Activated naive CD4-positive, alpha-beta T cell (primary cell): ENCODE measurements around the gene ZBTB11.
"Not testable (repeated sequence)": the region's sequence is repeated elsewhere in the genome, so short reads cannot be mapped to it uniquely, and the experiment has no call there.

Source experiments
- DNase-seq, 4 experiments: peaks; one replicate each; lab custom pipeline; 2025; lab: John Stamatoyannopoulos, UW

ZBTB11 gene, protein sequence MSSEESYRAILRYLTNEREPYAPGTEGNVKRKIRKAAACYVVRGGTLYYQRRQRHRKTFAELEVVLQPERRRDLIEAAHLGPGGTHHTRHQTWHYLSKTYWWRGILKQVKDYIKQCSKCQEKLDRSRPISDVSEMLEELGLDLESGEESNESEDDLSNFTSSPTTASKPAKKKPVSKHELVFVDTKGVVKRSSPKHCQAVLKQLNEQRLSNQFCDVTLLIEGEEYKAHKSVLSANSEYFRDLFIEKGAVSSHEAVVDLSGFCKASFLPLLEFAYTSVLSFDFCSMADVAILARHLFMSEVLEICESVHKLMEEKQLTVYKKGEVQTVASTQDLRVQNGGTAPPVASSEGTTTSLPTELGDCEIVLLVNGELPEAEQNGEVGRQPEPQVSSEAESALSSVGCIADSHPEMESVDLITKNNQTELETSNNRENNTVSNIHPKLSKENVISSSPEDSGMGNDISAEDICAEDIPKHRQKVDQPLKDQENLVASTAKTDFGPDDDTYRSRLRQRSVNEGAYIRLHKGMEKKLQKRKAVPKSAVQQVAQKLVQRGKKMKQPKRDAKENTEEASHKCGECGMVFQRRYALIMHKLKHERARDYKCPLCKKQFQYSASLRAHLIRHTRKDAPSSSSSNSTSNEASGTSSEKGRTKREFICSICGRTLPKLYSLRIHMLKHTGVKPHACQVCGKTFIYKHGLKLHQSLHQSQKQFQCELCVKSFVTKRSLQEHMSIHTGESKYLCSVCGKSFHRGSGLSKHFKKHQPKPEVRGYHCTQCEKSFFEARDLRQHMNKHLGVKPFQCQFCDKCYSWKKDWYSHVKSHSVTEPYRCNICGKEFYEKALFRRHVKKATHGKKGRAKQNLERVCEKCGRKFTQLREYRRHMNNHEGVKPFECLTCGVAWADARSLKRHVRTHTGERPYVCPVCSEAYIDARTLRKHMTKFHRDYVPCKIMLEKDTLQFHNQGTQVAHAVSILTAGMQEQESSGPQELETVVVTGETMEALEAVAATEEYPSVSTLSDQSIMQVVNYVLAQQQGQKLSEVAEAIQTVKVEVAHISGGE

DNA sequence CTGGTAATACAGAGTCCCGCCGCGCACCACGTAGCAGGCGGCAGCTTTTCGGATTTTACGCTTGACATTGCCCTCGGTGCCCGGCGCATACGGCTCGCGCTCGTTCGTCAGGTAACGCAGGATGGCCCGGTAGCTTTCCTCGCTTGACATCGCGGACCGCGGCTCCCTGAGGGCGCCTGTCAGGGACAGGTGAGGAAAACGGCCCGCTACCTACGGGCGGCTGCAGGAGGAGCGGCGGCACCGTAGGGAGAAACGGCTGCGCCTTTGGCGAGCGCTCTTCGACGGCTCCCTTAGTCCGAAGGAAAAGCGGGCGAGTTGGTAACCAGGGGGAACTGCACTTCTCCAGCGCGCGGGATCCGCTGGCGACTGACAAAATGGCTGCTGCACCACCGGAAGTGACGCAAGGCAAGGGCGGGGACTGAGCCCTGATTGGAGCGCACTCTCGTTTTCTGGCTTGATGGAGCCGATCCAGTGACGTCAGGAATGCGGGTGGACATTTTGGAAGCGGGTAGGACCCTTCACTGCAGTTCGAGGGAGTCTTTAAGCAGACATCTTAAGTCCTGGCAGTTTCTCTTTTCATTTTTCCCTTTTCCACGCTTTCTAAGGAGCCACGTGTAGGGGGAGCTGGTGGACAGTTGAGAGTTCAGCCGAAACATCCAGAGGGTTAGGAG, at the start of gene ZBTB11:
TSS of gene ZBTB11 (minus strand) at position 368 of the 671 bp plus-strand sequence. CDS start at position 150, 218 bp downstream.
- no peak for DNase-seq

DNA sequence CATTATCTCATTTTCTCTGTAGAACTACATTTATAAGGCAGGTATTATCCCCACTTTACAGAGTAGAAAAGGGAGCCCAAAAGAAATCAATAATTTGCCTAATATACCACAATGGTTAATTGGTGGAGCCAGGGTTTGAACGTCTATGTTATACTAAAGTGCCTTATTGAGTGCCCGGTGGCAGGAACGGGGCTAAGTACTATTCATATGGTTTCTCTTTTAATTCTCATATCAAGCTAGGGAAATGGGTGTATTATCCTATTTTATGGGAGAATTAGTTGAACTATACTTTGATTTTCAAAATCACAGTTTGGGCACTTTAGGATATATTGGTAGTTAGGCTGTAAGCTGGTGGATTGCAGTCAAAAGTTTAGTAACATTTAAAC, 49.0 kb upstream of the ZBTB11 start:
- no peak for DNase-seq

DNA sequence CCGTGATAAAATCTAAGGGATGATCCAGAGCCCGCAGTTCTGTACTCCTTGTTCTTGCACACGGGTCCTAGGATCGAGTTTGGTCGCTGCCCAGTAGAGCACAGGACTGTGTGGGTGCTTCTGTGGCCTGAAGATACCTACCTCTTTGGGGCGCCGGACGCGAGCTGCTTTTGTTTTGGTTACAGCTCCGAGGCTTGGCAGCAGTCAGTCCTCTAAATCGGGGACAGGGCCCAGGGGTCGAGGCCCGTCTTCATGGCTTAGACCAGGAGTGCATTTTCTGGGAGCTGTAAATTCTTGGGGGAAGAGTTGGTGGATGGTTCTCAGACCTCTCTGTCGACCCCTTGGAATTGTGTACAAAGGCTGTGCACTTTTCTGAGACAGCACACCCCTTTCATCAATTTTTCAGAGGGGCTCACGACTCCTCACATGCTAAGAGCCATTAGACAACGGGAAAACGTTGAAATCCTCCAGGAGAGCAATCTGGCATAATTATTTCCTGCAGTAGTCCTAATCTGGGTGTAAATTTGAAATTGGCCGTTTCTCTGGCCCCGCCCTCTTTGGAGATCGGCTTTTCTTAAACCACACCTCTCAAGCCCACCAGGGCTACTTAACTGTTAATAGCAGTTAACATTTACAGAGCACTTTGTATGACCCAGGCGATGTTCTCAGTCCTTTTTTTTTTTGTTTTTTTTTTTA, 48.4 kb upstream of the ZBTB11 start:
- DNase-seq = peak in 2 of 4 experiments; percentile 27 to 28

DNA sequence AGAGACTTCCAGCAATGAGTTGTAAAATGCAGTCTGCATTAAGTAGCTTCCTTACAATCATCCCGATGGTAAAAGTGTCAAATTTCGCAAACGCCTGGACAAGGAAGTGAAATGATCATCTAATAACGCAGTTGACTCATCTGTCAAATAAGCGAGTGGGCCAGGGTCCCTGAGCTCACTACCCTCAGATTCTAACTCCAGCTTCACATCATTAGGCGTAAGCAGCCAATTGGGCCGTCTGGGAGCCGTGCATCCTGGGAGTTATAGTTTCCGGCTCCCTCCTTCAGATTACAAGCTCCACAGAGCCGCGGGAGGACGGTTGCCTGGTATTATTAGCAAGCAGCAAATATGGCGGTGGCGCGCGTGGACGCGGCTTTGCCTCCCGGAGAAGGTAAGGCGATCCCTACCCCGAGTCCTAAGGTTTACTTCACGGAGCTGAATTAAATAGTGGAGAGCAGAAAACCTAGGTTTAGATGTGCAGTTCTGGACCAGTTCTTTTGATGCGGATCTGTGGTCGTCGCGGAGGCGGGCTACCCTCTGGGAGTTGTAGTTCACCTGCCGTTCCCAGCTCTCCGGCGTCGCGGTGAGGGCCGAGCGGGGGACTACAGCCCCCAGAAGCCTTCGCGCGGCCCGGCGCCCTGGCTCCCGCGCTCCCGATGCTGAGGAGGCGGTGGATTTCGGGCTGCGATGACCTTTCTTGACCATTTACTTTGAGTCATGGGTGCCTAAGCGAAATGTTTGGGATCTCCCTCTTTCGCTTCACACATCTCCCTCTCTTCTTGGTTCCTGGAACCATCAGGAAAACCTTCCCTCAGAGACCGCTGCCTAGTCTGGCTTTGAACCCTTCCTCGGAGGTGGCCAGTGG, 47.6 kb upstream of the ZBTB11 start, which contains the start of gene CEP97:
TSS of gene CEP97 (plus strand) at position 286 of the 865 bp plus-strand sequence. CDS start at position 349, 63 bp downstream.
- peak; percentile 77 to 91 (median 80) for DNase-seq

DNA sequence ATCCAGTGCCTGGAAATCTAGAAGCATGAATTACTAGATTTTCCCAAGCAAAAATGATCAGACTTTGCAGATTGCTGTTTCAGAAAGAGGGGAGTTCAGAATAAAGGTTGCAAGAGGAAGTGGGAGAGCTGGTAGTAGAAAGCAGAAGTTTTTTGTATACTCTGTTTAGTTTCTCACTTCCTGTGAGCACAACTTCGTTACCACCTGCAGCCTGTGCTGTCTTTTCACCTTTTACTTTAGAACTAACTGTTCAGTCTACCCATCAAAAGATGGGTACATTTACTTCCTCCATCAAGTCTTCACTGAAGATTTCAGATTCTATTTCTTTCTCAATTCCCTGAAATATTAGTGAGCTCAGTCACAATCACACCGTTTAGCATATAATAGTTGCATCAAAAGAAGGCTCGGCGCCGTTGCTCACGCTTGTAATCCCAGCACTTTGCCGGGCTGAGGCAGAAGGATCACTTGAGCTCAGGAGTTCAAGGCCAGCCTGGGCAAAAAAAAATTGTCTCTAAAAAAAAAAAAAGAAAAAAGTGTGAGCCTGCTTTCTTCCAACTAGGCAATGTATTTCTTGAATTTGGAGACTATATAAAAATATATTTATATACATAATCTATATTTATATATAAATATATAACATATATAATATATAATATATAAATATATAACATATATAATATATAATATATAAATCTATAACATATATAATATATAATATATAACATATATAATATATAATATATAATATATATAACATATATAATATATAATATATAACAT, 45.7 kb upstream of the ZBTB11 start:
- no peak for DNase-seq

DNA sequence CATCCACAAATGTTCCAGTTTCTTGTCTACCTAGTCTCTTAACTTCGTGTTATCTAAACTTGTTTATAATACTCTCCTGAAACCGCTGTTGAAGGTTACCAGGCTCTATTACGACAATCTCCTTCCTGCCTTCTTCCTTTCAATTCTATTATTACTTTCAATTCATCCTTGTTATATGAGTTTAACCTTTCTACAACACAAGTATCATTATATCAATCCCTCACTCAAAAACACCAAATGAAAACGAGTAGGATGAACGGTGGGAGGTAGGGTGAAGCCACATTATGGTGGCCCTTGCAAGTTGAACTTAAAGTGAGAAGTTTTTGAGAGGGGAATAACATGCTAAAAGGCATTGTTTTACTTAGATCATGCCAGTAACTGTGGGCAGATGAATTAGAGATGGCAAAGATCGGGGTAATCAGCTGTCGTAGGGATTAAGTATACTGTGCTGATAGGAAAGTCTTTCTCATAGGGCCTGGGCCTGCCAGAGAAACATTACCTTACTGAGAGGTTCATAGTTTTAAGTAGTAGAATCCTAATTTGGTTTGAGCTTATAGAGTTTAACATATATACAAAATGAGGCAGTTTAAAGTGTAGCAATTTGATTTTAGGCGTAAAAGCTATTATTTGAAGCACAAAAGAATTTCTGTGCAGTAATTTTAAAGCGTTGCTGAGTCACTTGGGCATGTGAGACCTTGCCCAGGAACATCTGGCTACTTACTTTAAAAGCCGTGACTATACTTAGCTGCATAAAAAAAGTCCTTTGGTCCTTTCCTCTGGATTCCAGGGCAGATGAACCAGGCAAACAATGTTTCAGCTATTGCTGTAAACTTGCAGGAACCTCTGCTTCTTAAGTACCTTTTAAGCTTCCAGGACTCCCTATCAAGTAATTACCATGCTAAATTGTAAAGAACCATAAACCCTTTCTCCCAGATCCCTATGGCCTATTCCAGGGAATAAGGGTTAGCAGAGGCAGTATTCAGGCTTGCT, 44.2 kb upstream of the ZBTB11 start:
- no peak for DNase-seq

DNA sequence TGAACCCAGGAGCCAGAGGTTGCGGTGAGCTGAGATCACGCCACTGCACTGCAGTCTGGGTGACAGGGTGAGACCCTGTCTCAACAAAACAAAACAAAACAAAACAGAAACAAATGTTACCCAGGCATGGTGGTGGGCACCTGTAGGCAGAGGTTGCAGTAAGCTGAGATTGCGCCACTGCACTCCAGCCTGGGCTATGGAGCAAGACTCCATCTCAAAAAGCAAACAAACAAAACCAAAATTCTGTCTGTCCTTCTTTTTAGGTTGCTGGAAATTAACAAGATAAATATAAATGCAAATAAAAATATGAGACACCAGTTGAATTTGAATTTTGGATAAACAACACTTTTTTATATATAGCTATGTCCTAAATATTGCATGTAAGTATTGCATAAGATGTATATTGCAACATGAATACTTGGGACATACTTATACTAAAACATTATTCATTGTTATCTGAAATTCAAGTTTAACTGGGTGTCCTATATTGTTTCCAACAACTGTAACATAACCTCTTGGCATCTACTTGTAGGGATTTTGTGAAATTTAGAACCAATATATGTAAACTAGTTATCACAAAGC, 42.8 kb upstream of the ZBTB11 start:
- DNase-seq = no peak

DNA sequence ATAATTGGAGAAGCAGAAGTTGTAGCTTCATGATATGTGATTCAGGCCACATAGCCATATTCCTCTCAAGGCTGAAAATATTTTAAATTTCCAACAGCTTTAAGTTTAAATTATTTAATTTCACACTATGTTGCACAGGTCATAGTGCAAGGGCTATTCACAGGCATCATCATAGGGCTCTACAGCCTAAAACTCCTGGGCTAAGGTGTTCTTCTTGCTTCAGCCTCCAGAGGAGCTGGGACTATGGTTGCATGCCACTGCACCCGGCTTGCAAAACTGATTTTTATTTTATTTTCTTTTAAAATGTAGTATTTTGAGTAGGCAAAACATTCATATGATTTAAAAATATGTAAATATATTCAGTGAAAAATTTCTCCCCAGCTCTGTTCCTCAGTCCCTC, 41.5 kb upstream of the ZBTB11 start:
- no peak for DNase-seq

DNA sequence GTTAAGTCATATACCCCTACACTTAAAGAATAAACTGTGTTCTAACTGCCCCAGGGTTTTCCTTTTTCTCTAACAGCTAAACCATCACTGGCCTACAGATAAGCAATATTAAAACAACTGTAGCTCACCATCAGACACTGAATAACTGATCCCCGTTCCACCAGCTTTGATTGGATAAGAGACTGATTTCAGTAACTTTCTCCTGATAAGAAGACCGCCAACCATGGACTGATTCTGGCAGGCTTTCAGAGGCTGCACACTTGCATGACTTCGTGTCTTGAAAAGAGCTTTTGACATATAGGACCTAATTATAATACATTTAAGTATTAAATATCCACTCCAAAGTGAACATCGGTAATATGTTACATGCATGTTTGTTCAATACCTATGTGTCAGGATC, 32.2 kb upstream of the ZBTB11 start:
- no peak for DNase-seq

DNA sequence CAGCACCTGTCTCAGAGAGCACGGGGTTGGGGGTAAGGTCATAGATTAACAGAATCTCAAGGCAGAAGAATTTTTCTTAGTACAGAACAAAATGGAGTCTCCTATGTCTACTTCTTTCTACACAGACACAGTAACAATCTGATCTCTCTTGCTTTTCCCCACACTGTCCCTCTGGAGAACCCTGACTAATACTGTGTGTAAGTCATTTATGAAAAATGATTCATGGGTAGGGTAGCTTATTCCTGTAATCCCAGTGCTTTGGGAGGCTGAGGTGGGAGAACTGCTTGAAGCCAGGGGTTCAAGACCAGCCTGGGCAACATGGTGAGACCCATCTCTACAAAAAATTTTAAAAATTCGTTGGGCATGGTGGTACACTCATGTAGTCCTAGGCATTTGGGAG, 27.7 kb upstream of the ZBTB11 start:
- DNase-seq = not testable (repeated sequence)

DNA sequence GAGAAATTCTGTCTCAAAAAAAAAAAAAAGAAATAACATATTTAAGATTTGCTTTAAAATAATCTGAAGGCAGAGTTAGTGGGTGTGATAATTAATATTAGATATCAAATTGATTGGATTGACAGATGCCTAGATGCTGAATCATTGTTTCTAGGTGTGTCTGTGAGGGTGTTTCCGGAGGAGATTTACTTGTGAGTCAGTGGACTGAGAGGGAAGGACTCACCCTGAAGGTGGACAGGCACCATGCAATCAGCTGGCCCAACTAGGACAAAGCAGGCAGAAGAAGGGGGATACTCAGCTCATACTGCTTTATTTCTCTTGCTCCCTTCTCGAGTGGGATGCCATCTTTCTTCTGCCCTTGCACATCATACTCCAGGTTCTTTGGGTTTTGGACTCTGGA, 26.2 kb upstream of the ZBTB11 start:
- DNase-seq = no peak

DNA sequence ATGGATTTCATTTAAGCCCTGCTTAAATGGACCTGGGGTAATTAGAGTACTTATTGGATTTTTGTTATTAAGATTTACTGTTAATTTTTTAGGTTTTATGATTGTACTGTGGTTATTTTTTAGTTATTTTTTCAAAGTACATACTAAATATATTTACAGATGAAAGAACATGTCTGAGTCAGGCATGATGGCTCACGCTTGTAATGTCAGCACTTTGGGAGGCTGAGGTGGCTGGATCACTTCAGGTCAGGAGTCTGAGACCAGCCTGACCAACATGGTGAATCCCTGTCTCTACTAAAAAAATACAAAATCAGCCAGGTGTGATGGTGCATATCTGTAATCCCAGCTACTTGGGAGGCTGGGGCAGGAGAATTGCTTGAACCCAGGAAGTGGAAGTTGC, 25.8 kb upstream of the ZBTB11 start:
- DNase-seq = no peak

DNA sequence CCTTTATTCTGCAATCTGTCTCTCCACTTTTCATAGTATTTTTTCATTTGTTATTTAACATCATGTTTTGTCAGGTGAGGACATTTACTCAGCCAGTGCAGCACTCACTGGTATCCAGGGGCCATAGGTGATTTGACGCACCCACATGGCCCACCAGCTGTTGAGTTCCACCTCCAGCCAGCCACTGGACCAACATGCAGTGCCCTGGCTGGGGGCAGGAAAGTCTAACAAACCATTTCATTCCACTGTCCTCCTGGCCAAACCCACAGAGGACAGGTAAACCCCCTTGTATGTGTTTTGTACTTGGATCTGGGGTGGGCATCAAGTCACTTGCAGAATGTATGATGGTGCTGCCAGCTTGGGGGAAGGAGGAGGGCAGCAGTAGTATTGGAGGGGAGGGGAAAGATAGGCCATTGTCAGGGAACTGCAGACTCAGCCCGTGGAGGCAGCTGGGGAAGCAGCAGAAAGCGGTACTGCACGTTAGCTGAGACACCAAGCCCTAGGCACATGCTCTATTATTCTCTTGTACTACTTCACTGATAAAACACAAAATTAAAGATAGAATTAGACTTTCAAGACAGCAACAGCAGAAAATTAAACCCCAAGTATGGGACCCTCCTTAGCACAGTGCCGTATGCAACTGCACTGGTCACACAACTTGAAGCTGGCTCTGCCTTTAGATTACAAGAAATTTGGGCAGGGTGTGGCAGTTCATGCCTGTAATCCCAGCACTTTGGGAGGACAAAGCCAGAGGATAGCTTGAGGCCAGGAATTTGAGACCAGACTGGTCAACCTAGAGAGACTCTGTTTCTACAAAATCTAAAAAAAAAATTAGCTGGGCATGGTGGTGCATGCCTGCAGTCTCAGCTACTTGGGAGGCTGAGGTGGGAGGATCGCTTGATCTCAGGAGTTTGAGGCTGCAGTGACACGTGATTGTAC, 25.0 kb upstream of the ZBTB11 start:
- no peak for DNase-seq

DNA sequence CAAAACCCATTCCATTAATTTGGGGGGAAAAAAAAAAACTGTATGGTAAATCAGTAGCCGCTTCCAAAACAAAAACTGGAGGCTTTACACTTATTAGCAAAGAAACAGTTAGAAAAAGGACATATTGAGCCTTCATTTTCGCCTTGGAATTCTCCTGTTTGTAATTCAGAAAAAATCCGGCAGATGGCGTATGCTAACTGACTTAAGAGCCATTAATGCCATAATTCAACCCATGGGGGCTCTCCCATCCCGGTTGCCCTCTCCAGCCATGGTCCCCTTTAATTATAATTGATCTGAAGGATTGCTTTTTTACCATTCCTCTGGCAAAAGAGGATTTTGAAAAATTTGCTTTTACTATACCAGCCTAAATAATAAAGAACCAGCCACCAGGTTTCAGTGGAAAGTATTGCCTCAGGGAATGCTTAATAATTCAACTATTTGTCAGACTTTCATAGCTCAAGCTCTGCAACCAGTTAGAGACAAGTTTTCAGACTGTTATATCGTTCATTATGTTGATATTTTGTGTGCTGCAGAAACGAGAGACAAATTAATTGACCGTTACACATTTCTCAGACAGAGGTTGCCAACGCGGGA, 18.9 kb upstream of the ZBTB11 start:
- DNase-seq = no peak

DNA sequence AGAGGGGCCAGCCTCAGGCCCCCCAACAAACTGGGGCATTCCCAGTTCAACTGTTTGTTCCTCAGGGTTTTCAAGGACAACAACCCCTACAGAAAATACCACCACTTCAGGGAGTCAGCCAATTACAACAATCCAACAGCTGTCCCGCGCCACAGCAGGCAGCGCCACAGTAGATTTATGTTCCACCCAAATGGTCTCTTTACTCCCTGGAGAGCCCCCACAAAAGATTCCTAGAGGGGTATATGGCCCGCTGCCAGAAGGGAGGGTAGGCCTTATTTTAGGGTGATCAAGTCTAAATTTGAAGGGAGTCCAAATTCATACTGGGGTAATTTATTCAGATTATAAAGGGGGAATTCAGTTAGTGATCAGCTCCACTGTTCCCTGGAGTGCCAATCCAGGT, 17.9 kb upstream of the ZBTB11 start:
- not testable (repeated sequence) for DNase-seq

DNA sequence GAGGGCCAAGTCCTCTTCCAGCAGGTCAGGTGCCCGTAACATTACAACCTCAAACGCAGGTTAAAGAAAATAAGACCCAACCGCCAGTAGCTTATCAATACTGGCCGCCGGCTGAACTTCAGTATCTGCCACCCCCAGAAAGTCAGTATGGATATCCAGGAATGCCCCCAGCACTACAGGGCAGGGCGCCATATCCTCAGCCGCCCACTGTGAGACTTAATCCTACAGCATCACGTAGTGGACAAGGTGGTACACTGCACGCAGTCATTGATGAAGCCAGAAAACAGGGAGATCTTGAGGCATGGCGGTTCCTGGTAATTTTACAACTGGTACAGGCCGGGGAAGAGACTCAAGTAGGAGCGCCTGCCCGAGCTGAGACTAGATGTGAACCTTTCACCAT, 16.6 kb upstream of the ZBTB11 start:
- not testable (repeated sequence) for DNase-seq
